A172 (cell line): ENCODE data around the gene STIMATE. TPM values are rescaled to one million over a fixed set of nuclear protein-coding genes. Genes with fewer than 3 reads are reported as not detected.

Experiments
- DNase-seq: peaks from one replicate; pipeline ENCODE4 v3.0.0-alpha.2; 2015; ENCODE audit warnings: low spot score
- total RNA-seq: library from RNA; depleted of rRNA; stranded (reverse); fragments of >200 nt; shearing (Covaris generic); gene quantifications from 2 replicates; pipeline ENCODE4 v1.2.3, GENCODE V29; 2014

The STIMATE gene
- total RNA-seq, 1 experiment from 2014 or later: 10.2 TPM

- DNase-seq: no peak
Observed at GRCh38 chr3:52870471-52870870, 26.9 kb downstream of the STIMATE start.

- no peak for DNase-seq
Observed at GRCh38 chr3:52866427-52866826, 30.9 kb downstream of the STIMATE start.

GRCh38 chr3:52865994-52866393 lies 31.4 kb downstream of the STIMATE start:
- DNase-seq: no peak

GRCh38 chr3:52860424-52860768 lies 37.0 kb downstream of the STIMATE start:
- no peak for DNase-seq

- DNase-seq: no peak
Observed at GRCh38 chr3:52859686-52860423, 37.5 kb downstream of the STIMATE start.

- no peak for DNase-seq
Observed at GRCh38 chr3:52857864-52858263, 39.5 kb downstream of the STIMATE start.

- no peak for DNase-seq
Observed at GRCh38 chr3:52857133-52857532, 40.2 kb downstream of the STIMATE start.

- DNase-seq: no peak
Observed at GRCh38 chr3:52856666-52857065, 40.7 kb downstream of the STIMATE start.

GRCh38 chr3:52854013-52854412 lies 43.3 kb downstream of the STIMATE start:
- no peak for DNase-seq

GRCh38 chr3:52852419-52852818 lies 44.9 kb downstream of the STIMATE start:
- no peak for DNase-seq

GRCh38 chr3:52851348-52851747 lies 46.0 kb downstream of the STIMATE start:
- DNase-seq: peak; percentile 50

GRCh38 chr3:52849656-52850055 lies 47.7 kb downstream of the STIMATE start:
- DNase-seq: no peak

GRCh38 chr3:52848617-52849016 lies 48.7 kb downstream of the STIMATE start:
- peak; percentile 42 for DNase-seq

GRCh38 chr3:52847726-52848125 lies 49.6 kb downstream of the STIMATE start:
- DNase-seq: no peak

GRCh38 chr3:52847241-52847640 lies 50.1 kb downstream of the STIMATE start:
- no peak for DNase-seq

GRCh38 chr3:52846432-52846965 lies 50.8 kb downstream of the STIMATE start:
- DNase-seq: no peak

GRCh38 chr3:52845691-52846431 lies 51.5 kb downstream of the STIMATE start:
- no peak for DNase-seq

- no peak for DNase-seq
Observed at GRCh38 chr3:52845157-52845556, 52.2 kb downstream of the STIMATE start.

GRCh38 chr3:52844290-52844975 lies 52.9 kb downstream of the STIMATE start:
- no peak for DNase-seq

- DNase-seq: no peak
Observed at GRCh38 chr3:52843881-52844280, 53.5 kb downstream of the STIMATE start.

GRCh38 chr3:52843108-52843865 lies 54.1 kb downstream of the STIMATE start:
- DNase-seq: no peak

GRCh38 chr3:52842424-52842823 lies 54.9 kb downstream of the STIMATE start:
- DNase-seq: no peak
